HL-60/S4 treated with retinoic acid at 250 ng/mL for 4 days and 3 days (cell line): ENCODE data around the gene RHOT2.

Experiments used
- in situ Hi-C: fragments of 300-500 bp; cut with MboI; formaldehyde crosslinking; loops from 2 replicates; pipeline ENCODE4 v1.7.0; 2022; ENCODE audit warnings: low sequenced_read_pairs

RHOT2 gene

GRCh38 chr16:632486-633335, 35.2 kb upstream of the RHOT2 start:
- in situ Hi-C loops, result no loop called here

DNA sequence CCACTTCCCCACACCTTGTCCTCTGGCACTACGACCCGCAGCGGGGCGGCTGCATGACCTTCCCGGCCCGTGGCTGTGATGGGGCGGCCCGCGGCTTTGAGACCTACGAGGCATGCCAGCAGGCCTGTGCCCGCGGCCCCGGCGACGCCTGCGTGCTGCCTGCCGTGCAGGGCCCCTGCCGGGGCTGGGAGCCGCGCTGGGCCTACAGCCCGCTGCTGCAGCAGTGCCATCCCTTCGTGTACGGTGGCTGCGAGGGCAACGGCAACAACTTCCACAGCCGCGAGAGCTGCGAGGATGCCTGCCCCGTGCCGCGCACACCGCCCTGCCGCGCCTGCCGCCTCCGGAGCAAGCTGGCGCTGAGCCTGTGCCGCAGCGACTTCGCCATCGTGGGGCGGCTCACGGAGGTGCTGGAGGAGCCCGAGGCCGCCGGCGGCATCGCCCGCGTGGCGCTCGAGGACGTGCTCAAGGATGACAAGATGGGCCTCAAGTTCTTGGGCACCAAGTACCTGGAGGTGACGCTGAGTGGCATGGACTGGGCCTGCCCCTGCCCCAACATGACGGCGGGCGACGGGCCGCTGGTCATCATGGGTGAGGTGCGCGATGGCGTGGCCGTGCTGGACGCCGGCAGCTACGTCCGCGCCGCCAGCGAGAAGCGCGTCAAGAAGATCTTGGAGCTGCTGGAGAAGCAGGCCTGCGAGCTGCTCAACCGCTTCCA, 34.4 kb upstream of the RHOT2 start:
- in situ Hi-C loops, result no loop called here

DNA sequence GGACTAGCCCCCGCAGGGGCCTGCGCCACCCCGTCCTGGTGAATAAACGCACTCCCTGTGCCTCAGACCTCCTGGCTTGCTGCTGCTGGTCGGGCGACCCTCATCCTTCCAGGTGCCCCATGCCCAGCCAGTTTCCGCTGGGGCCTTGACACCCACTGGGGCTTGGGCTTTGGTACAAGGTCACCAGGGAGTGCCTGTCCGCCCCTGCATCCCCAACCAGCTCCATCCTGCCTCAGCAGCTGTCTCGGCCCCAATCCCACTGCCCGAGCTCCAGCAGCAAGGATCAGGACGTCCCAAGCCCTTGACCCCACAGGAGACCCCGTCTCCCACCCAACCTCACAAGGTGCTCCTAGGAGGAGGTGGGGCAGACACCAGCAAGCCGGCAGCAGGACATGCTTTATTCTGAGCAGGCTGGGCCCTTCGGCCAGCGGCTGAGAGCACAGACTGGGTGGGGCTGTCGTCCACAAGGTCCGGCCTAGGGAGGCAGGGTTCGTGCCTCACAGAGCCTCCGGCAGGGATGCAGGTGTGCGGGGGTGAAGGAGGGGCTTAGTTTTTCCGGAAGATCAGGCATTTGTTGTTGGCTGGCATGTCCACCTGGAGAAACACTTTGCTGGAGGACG, 33.8 kb upstream of the RHOT2 start:
- in situ Hi-C loops, result no loop called here

DNA sequence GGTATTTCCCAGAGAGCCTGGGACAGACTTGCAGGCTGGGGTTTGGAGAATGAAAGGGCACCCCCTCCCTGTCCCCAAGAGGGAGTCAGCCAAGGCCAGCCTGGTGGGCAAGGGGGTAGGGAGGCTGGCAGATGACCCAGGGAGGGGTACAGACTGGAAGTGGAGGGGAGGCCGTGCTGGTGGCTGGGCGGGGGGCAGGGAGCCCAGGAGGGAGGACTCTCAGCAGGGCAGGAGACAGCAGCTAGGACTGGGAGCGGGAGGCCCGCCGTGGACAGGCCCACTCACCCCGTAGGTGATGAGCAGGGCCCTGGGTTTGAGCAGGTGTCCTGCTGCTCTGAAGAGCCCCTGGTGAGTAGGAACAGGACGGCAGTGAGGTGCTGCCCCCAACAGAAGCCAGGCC, 32.9 kb upstream of the RHOT2 start:
- in situ Hi-C loops, result no loop called here

GRCh38 chr16:635573-636205, 32.2 kb upstream of the RHOT2 start:
- in situ Hi-C loops, result no loop called here

DNA sequence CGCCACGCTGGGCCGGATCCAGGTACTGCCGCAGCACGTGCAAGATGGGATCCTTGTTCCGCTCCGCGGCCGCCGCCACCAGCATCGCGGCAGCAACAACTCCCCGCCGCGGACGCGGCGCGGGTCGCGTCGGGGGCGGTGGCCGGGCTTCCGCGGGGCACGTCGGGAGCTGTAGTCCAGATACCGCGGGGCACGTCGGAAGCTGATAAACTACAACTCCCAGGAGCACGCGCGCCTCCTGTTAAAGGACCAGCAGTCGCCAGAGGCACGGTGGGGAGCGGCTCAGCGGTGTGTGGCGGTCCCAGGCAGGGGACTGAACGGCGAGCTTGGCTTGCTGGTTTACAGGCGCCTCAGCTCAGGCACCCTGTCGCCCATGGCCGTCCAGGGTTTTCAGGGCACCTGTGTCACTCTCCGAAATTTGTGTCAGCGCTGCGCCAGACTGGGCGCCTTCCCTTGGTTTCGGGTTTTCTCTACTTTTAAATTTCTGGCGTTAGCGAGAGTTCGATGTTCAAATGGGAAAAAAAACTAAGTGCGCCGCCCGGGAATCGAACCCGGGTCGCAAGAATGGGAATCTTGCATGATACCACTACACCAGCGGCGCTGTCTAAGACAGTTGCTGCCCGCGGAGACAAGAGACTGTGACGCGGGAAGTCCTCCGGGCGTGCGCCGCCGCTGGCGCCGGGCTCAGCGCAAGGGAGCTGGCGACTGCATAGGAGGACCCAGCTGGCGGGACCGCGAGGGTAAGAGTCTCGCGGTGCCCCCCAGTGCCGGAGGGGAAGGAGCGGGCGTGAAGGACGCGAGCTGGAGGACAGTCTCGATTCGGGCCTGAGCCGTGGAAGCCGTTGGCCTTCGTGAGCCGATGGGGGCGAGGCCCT, 31.5 kb upstream of the RHOT2 start, which contains the start of gene METTL26:
Gene METTL26, minus strand, starts transcription at position 100 of the 875 bp plus-strand sequence. Its CDS starts 15 bp downstream, at position 85.
- in situ Hi-C loops, result no loop called here

DNA sequence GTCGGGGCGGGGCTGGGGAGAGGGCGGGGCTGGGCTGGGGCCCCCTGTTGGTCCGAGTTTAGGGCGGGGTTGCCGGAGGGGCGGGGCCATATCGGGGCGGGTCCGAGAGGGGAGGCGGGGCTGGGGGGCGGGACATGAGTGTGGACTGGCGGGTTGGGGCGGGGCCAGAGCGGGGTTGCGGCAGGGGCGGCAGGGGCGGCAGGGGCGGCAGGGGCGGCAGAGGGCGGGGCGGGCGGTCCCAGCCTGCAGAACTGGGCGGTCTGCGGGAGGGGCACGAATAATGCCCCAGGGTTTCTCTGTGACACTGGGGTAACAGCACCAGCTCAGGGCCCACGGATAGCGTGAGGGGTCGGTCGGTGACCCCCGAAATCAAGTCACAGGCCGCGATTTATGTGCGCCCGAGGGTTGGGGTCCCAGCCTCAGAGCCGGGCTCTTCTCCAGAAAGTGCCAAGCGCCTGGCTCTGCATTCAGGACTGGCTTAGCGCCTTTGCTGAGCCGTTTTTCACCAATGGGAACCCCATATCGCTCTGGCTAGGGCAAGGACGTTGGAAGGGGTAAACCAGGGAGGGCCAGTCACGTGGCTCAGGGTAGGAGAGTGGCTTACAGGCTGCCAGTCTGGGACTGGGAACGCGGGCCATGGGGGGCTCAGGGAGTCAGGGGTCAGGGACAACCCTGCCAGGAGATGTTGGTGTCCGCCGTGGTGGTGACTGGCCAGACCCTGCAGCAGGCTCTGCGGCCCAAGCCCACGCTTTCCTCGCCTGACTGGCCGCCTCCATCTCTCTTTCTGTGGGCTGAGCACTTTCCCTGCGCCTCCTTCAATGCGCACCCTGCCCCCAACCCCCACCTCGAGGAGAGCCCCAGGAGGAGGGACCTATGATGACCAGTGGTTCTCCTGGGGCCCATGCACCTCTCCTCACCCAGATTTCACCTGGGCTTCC, 30.6 kb upstream of the RHOT2 start:
- in situ Hi-C loops, result no loop called here

- in situ Hi-C loops, result no loop called here
These were observed 29.8 kb upstream of the RHOT2 start for GRCh38 chr16:638034-638543.

DNA sequence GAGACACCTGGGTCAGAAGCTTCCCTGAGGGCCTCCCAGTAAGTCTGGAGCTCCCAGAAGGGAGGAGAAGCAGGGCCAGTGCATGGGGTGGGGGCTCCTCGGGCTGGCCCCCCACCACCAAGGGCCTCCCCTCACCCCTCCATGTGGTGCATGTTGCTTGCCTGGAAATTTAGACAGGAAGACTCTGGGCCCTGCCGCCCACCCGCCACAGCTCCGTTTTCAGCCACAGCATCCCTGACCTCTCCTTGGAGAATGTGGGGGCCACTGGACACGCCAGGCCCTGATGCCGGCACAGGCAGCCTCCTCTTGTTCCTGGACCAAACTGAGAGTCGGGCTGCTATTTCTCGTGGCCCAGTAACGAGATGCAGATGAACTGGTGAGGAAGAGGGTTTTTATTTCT, 29.1 kb upstream of the RHOT2 start:
- in situ Hi-C loops, result no loop called here

DNA sequence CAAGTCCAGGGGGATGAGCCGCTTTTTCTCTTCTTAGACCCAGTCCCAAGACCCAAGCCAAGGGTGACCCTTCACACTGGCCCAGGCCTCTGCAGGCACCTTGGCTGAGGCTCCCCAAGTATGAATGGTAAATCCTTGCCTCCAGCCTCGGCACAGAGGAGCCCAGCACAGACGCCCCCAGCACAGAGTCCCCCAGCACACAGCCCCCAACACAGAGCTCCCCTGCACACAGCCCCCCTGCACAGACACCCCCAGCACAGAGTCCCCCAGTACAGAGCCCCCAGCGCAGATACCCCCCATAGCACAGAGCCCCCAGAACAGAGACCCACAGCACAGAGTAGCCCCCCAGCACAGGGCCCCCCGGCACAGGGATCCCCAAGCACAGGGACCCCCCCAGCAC, 27.3 kb upstream of the RHOT2 start:
- in situ Hi-C loops, result no loop called here

DNA sequence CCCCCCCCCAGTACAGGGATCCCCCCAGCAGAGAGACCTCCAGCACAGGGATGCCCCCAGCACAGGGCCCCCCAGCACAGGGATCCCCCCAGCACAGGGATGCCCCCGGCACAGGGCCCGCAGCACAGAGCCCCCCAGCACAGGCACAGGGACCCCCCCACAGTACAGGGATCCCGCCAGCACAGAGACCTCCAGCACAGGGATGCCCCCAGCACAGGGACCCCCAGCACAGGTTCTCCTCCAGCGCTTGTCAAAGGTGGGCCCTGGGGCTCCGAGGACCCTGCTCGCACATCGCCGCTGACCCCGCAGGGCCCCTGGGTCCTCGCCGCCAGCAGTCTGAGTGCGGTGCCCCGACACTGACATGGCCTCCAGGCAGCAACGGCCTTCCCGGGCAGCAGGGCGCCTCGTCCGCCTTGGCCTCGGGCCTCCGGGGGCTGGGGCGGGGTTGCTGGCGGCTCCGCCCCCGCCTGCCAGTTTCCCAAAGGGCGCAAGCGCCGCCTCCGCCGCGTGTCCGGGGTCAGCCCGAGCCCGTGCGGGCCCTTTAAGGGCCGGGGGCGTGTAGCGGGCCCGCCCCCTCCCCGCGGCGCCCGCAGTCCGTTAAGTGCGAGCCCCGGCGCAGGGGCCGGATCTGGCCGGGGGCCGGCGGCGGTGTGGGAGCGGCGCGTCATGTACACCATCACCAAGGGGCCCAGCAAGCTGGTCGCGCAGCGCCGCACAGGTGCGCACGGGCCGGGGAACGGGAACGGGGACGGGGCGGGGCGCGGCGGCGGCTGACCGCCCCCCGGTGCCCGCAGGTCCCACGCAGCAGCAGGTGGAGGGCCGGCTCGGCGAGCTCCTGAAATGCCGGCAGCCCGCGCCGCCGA, 26.4 kb upstream of the RHOT2 start, which contains the start of gene MCRIP2:
Gene MCRIP2, plus strand, starts transcription at position 503 of the 863 bp plus-strand sequence. Its CDS starts 164 bp downstream, at position 667.
- in situ Hi-C loops, result no loop called here

DNA sequence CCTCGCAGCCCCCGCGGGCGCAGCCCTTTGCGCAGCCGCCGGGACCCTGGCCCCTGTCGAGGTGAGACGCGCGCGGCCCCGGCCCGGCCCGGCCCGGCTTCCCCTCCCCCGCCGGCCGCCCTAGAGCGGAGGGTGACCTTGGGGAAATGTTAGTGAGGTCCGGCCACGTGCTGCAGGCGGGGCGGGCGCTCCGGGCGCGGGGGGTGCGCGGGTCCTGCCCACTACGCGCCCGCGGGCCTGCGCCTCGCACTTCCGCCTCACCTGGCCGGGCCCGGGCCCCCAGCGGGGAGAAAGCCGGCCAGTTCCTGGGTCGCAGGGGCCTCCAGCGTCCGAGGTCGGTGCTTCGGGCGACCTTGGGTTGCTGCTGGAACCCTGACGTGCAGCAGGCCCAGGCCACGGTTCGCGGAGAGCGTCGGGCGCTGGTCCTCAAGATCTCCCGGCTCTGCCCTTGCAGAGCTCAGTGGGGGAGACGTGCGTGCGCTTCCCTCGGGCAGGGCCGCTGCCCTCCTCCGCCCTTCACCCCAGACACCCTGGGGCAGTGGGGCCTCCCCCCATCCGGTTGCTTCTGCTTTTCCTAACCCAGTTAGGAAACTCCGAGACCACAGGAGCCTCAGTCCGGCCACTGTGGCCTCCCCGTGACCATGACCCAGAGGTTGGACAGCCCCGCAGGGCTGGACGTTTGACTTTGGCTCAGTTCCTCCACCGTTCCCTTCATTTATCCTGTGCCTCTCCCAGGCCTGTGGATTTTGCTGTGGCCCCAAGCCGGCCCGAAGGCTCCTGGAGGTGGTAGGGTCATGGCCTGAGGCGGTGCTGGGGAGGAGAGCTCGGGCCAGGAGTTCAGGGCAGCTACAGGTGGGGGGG, 25.5 kb upstream of the RHOT2 start:
- in situ Hi-C loops, result no loop called here

GRCh38 chr16:643050-643368, 24.9 kb upstream of the RHOT2 start:
- in situ Hi-C loops, result no loop called here

DNA sequence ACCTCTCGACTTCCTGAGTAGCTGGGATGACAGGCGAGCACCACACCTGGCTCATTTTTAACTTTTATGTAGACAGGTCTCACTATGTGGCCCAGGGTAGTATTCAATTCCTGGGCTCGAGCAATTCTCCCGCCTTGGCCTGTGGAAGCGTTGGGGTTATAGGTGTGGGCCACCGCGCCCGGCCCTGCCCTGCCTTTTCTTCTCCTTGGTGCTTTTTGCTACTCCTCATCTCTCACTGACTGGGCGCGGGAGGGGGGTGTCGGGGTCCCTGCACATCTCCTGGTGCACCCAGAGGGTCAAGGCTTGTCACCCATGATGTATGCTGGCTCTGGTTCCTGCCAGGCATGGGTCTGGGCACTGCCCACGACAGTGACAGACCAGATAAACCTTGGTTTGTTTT, 23.4 kb upstream of the RHOT2 start:
- in situ Hi-C loops, result no loop called here

- in situ Hi-C loops, result no loop called here
These were observed 21.9 kb upstream of the RHOT2 start for GRCh38 chr16:645852-646678.

- in situ Hi-C loops, result no loop called here
These were observed 21.2 kb upstream of the RHOT2 start for GRCh38 chr16:646679-647172.
